Activated CD8-positive, alpha-beta memory T cell treated with anti-CD3 and anti-CD28 coated beads for 48 hours (primary cell): ENCODE data around the gene ASF1A.

ENCODE experiments used
- DNase-seq, 3 experiments: peaks; one replicate each; pipeline ENCODE4 v3.0.0-alpha.2; 2020; ENCODE audit warnings: low read depth in 2 of 3, low spot score in 2 of 3

The ASF1A gene

GRCh38 chr6:118881440-118882313 is 12.3 kb upstream of the ASF1A start:
- no peak for DNase-seq

GRCh38 chr6:118882314-118882905 is 11.5 kb upstream of the ASF1A start:
- no peak for DNase-seq

- no peak for DNase-seq
Measured at GRCh38 chr6:118886641-118887040, 7.3 kb upstream of the ASF1A start.

- DNase-seq, result no peak
Measured at GRCh38 chr6:118889163-118889562, 4.8 kb upstream of the ASF1A start.

GRCh38 chr6:118890997-118891790 is 2.8 kb upstream of the ASF1A start:
- no peak for DNase-seq

GRCh38 chr6:118892355-118892991 is 1.5 kb upstream of the ASF1A start:
- no peak for DNase-seq

GRCh38 chr6:118893064-118893806 is 717 bp upstream of the ASF1A start:
- DNase-seq, result peak in 1 of 3 experiments; percentile 6

GRCh38 chr6:118894425-118895260 is 691 bp downstream of the ASF1A start:
- DNase-seq, result peak; percentile 27 to 45 (median 40)

GRCh38 chr6:118895261-118895560 is 1.3 kb downstream of the ASF1A start:
- no peak for DNase-seq

GRCh38 chr6:118895859-118896258 is 1.9 kb downstream of the ASF1A start:
- no peak for DNase-seq

GRCh38 chr6:118896339-118897136 is 2.6 kb downstream of the ASF1A start:
- no peak for DNase-seq

GRCh38 chr6:118897386-118897785 is 3.4 kb downstream of the ASF1A start:
- DNase-seq, result no peak

GRCh38 chr6:118899948-118900347 is 6.0 kb downstream of the ASF1A start:
- DNase-seq, result no peak

- DNase-seq, result no peak
Measured at GRCh38 chr6:118902726-118903125, 8.8 kb downstream of the ASF1A start.

GRCh38 chr6:118903138-118903537 is 9.2 kb downstream of the ASF1A start:
- no peak for DNase-seq

- no peak for DNase-seq
Measured at GRCh38 chr6:118903691-118904090, 9.7 kb downstream of the ASF1A start.

- no peak for DNase-seq
Measured at GRCh38 chr6:118905084-118905483, 11.1 kb downstream of the ASF1A start.

- DNase-seq, result no peak
Measured at GRCh38 chr6:118905851-118906250, 11.9 kb downstream of the ASF1A start.

GRCh38 chr6:118908441-118908840 is 14.5 kb downstream of the ASF1A start:
- DNase-seq, result no peak
